CD4-positive, CD25-positive, alpha-beta regulatory T cell (primary cell): ENCODE data around the gene DDR2. TPM values are rescaled to one million over a fixed set of nuclear protein-coding genes. Genes with fewer than 3 reads are reported as not detected.
"Not testable (repeated sequence)": the region's sequence is repeated elsewhere in the genome, so short reads cannot be mapped to it uniquely, and the experiment has no call there.

Experiments
- ATAC-seq, 2 donors: fragments of 150-1000 bp; cut with Tn5 transposase; one replicate each; pipeline ENCODE4 v1.10.0; 2021; ENCODE audit warnings: low read depth in 2 of 2, moderate number of reproducible peaks in 2 of 2, moderate library complexity in 1 of 2
- DNase-seq, 3 donors: peaks; one replicate each; pipeline versions ENCODE4 v3.0.0 to v3.0.0-alpha.2; 2012 to 2022; ENCODE audit warnings: mixed read lengths in 1 of 3
- H3K27ac ChIP-seq: one replicate; pipeline ENCODE4 v1.7.0; 2013; ENCODE audit warnings: mild to moderate bottlenecking, low read length; ENCODE audit not compliant: insufficient read depth, poor library complexity, severe bottlenecking
- H3K27me3 ChIP-seq: one replicate; pipeline ENCODE4 v1.7.0; 2013; ENCODE audit warnings: low read length; ENCODE audit not compliant: control insufficient read depth, insufficient read depth
- H3K36me3 ChIP-seq: one replicate; pipeline ENCODE4 v1.7.0; 2013; ENCODE audit warnings: mild to moderate bottlenecking, low read length, moderate library complexity; ENCODE audit not compliant: control insufficient read depth, insufficient read depth
- H3K4me1 ChIP-seq: 2 replicates; pipeline ENCODE4 v1.7.0; 2013; ENCODE audit warnings: mild to moderate bottlenecking, low read length; ENCODE audit not compliant: insufficient read depth, control insufficient read depth, poor library complexity, severe bottlenecking
- H3K4me3 ChIP-seq: one replicate; pipeline ENCODE4 v1.7.0; 2013; ENCODE audit warnings: low read depth, mild to moderate bottlenecking, low read length, moderate library complexity
- H3K9me3 ChIP-seq, 2 experiments: 1 replicate in 1 of 2; 2 replicates in 1 of 2; pipeline ENCODE4 v1.7.0; 2013; ENCODE audit warnings: low read length in 2 of 2, mild to moderate bottlenecking in 1 of 2, moderate library complexity in 1 of 2; ENCODE audit not compliant: control insufficient read depth in 2 of 2
- H3K27ac Mint-ChIP-seq, 3 donors: one replicate each; pipeline ENCODE4 v1.8.0; 2020 to 2022; ENCODE audit warnings: mild to moderate bottlenecking in 3 of 3, mixed read lengths in 3 of 3, moderate library complexity in 2 of 3
- H3K27me3 Mint-ChIP-seq: one replicate; pipeline ENCODE4 v1.8.0; 2022; ENCODE audit warnings: mild to moderate bottlenecking, mixed read lengths
- H3K36me3 Mint-ChIP-seq: one replicate; pipeline ENCODE4 v1.8.0; 2020; ENCODE audit warnings: mixed read lengths
- H3K4me1 Mint-ChIP-seq, 4 donors: one replicate each; pipeline ENCODE4 v1.8.0; 2020 to 2022; ENCODE audit warnings: mixed read lengths in 4 of 4, mild to moderate bottlenecking in 1 of 4
- H3K4me3 Mint-ChIP-seq, 4 donors: one replicate each; pipeline ENCODE4 v1.8.0; 2020 to 2022; ENCODE audit warnings: mild to moderate bottlenecking in 4 of 4, mixed read lengths in 4 of 4, moderate library complexity in 3 of 4
- H3K9me3 Mint-ChIP-seq, 7 donors: one replicate each; pipeline ENCODE4 v1.8.0; 2020 to 2022; ENCODE audit warnings: mixed read lengths in 7 of 7, mild to moderate bottlenecking in 3 of 7, moderate library complexity in 2 of 7
- polyA plus RNA-seq, 4 donors: library from polyadenylated mRNA; unstranded; fragments of 300-500 nt; fragmentation: Illumina TruSeq; gene quantifications; one replicate each; pipeline ENCODE4 v1.2.3, GENCODE V29; 2021
- total RNA-seq: library from RNA; stranded (reverse); gene quantifications from one replicate; pipeline ENCODE4 v1.2.3, GENCODE V29; 2022

The DDR2 gene
- total RNA-seq, result 0.32 TPM
- polyA plus RNA-seq, result not detected

DNA sequence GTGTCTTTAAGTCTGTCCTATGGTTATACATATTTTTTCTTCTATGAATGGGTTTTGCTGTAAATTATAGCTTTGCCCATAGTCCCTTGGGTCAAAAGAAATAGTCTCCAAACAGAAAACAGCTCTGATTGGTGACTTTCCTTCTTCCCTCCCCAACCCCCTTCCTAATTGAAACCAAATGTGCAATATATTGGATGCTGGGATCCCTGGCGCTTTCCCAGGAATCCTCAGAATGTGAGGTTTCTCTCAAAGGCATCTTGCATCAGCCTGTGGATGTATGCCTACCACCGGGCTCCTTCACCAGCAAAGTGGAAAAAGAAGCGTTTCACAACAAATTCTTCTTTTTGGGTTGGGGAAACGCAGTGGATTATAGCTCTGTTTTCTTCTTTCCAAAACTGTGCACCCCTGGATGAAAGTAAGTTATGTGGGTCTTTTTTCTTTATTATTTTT, at the start of gene DDR2:
Gene DDR2, plus strand, starts transcription at position 248 of the 450 bp plus-strand sequence. CDS start 86,600 bp downstream, outside the sequence.
- Histone ChIP-seq H3K9me3 (no peaks in the 10 kb centered on the region), H3K36me3 (no peaks in the 10 kb centered on the region), H3K27me3 (peaks cover 2% of the 10 kb centered on the region), H3K27ac (no peak within 1 kb of the TSS), H3K4me3 (no peak within 1 kb of the TSS), H3K4me1 (no peaks in the 10 kb centered on the region)
- peaks cover 13% of the 10 kb centered on the region for H3K27me3 Mint-ChIP-seq
- H3K36me3 Mint-ChIP-seq, result no peaks in the 10 kb centered on the region
- H3K4me3 Mint-ChIP-seq, result no peak within 1 kb of the TSS
- ATAC-seq, result no peak
- H3K4me1 Mint-ChIP-seq, result no peaks in the 10 kb centered on the region
- no peak within 1 kb of the TSS for H3K27ac Mint-ChIP-seq
- peaks cover 0 to 2% (median 0%) of the 10 kb centered on the region in 7 donors for H3K9me3 Mint-ChIP-seq
- no peak for DNase-seq

DNA sequence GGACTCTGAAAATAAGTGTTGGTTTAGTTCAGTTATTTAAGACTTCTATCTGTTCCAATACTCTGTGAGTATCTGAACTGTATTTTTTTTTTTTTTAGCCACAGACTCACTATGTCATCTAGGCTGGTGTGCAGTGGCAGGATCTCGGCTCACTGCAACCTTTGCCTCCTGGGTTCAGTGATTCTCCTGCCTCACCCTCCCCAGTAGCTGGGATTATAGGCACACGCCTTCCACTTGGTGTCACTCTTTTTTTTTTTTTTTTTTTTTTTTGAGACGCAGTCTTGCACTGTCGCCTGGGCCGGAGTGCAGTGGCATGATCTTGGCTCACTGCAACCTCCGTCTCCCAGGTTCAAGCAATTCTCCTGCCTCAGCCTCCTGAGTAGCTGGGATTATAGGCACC, 49.4 kb upstream of the DDR2 start:
- DNase-seq, H3K4me3 Mint-ChIP-seq, H3K27ac Mint-ChIP-seq, ATAC-seq, H3K9me3 Mint-ChIP-seq, H3K9me3 ChIP-seq, H3K27me3 Mint-ChIP-seq, H3K4me1 ChIP-seq, H3K4me1 Mint-ChIP-seq, H3K27me3 ChIP-seq, H3K27ac ChIP-seq, H3K4me3 ChIP-seq: not testable (repeated sequence)
- H3K36me3 Mint-ChIP-seq, result peaks cover 20% of the 10 kb centered on the region
- H3K36me3 ChIP-seq, result peaks cover 17% of the 10 kb centered on the region

DNA sequence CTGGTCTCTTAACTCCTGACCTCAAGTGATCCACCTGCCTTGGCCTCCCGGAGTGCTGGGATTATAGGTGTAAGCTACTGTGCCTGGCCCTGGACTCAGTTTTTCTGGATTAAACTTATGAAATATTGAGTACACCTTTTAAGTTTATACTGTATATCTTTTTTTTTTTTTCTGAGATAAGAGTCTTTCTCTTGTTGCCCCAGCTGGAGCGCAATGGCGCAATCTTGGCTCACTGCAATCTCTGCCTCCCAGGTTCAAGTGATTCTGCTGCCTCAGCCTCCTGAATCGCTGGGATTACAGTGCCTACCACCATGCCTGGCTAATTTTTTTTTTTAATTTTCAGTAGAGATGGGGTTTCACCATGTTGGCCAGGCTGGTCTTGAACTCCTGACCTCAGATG, 47.2 kb upstream of the DDR2 start:
- not testable (repeated sequence) for H3K27ac ChIP-seq, H3K27me3 ChIP-seq, DNase-seq, H3K9me3 ChIP-seq, H3K27me3 Mint-ChIP-seq, H3K4me1 ChIP-seq, H3K4me3 Mint-ChIP-seq, H3K9me3 Mint-ChIP-seq, ATAC-seq, H3K4me3 ChIP-seq, H3K4me1 Mint-ChIP-seq
- peaks cover 18% of the 10 kb centered on the region for H3K36me3 ChIP-seq
- Mint-ChIP-seq H3K36me3 (peaks cover 34% of the 10 kb centered on the region), H3K27ac (peak overlapping the region in 1 of 3 donors; percentile 38)

DNA sequence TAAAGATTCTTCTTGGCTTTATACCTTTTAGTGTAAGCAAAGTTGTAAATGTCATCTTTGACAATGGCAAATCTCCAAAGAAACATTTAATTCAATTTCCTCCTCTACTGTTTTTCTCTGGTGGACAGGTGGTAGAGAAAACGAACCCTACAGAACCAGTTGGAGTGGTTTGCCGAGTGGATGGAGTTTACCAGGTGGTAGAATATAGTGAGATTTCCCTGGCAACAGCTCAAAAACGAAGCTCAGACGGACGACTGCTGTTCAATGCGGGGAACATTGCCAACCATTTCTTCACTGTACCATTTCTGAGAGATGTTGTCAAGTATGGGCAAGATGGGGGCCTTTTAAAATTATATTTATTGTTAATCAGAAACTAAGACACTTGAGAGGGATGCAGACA, 44.9 kb upstream of the DDR2 start:
- ATAC-seq (no peak), DNase-seq (no peak)
- Mint-ChIP-seq H3K4me1 (peaks cover 0 to 7% (median 0%) of the 10 kb centered on the region in 4 donors), H3K4me3 (no peak overlapping the region), H3K36me3 (peaks cover 26% of the 10 kb centered on the region), H3K27me3 (no peaks in the 10 kb centered on the region), H3K9me3 (no peaks in the 10 kb centered on the region), H3K27ac (no peak overlapping the region)
- H3K4me1 ChIP-seq, result no peaks in the 10 kb centered on the region
- peaks cover 14% of the 10 kb centered on the region for H3K36me3 ChIP-seq
- no peaks in the 10 kb centered on the region for H3K27me3 ChIP-seq
- H3K27ac ChIP-seq, result no peak overlapping the region
- no peaks in the 10 kb centered on the region for H3K9me3 ChIP-seq
- no peak overlapping the region for H3K4me3 ChIP-seq

DNA sequence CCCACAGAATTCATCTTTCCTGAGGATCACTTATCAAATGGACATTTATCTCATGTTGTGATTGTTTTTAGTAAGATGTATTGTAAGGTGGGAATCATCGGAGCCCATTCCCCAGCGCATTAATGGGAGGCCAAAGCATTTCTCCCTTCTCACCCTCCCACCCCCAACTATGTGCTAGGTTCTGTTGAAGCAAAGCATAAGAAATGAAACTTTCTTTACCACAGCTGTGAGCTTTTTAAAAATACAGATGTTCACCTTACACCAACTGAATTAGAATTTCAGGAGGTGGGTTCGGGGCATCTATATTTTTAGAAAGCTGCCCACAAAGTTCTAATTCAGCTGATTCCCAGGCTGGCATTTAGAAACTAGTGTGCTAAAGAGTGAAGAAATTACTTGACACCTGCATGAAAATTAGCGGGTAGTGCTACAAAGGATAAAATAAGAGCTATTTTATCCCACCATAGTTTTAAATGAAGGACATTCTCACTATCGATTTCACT, 44.5 kb upstream of the DDR2 start:
- Mint-ChIP-seq H3K9me3 (no peaks in the 10 kb centered on the region), H3K27ac (no peak overlapping the region), H3K27me3 (no peaks in the 10 kb centered on the region), H3K4me3 (no peak overlapping the region), H3K4me1 (peaks cover 0 to 7% (median 0%) of the 10 kb centered on the region in 4 donors), H3K36me3 (peaks cover 30% of the 10 kb centered on the region)
- peaks cover 14% of the 10 kb centered on the region for H3K36me3 ChIP-seq
- no peak for ATAC-seq
- no peak overlapping the region for H3K4me3 ChIP-seq
- H3K9me3 ChIP-seq, result no peaks in the 10 kb centered on the region
- DNase-seq, result no peak
- no peaks in the 10 kb centered on the region for H3K4me1 ChIP-seq
- no peaks in the 10 kb centered on the region for H3K27me3 ChIP-seq
- H3K27ac ChIP-seq, result no peak overlapping the region

DNA sequence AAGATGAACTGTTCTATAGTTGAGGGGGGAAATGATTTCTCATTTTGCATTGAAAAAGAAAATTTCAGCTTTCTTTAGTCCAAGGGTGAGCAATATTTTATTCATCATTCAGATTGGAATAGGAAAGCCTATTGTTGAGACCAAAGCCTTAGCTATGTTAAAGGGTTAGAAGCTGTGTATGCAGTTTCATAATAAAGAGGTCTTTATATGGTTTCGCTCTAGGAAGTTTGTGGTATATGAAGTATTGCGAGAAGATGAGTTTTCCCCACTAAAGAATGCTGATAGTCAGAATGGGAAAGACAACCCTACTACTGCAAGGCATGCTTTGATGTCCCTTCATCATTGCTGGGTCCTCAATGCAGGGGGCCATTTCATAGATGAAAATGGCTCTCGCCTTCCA, 42.2 kb upstream of the DDR2 start:
- Histone ChIP-seq H3K27ac (no peak overlapping the region), H3K4me1 (no peaks in the 10 kb centered on the region), H3K36me3 (peaks cover 12% of the 10 kb centered on the region), H3K4me3 (no peak overlapping the region), H3K9me3 (no peaks in the 10 kb centered on the region), H3K27me3 (no peaks in the 10 kb centered on the region)
- Mint-ChIP-seq H3K4me1 (peaks cover 0 to 7% (median 0%) of the 10 kb centered on the region in 4 donors), H3K36me3 (peaks cover 38% of the 10 kb centered on the region), H3K27me3 (no peaks in the 10 kb centered on the region), H3K4me3 (no peak overlapping the region), H3K9me3 (no peaks in the 10 kb centered on the region), H3K27ac (no peak overlapping the region)
- DNase-seq (no peak), ATAC-seq (no peak)

DNA sequence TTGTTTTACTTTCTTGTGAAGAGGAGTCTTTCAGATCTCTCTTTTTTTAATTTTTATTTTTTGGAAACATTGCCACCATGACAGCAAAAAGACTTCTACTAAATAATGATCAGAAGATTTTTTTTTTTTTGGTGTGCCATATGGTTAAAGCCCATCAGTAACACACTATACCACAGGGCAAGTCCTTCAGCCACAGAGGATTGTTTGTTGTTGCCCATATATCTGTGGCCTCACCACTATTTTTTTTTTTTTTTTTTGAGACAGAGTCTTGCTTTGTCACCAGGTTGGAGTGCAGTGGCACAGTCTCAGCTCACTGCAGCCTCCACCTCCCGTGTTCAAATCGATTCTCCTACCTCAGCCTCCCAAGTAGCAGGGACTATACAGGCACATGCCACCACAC, 41.6 kb upstream of the DDR2 start:
- H3K27ac ChIP-seq, result no peak overlapping the region
- no peak for ATAC-seq
- H3K4me3 ChIP-seq, result no peak overlapping the region
- DNase-seq, result no peak
- H3K36me3 Mint-ChIP-seq, result peaks cover 42% of the 10 kb centered on the region
- H3K4me1 ChIP-seq, result no peaks in the 10 kb centered on the region
- H3K4me1 Mint-ChIP-seq, result peaks cover 0 to 4% (median 0%) of the 10 kb centered on the region in 4 donors
- H3K27ac Mint-ChIP-seq, result no peak overlapping the region
- H3K9me3 Mint-ChIP-seq, result no peaks in the 10 kb centered on the region
- H3K36me3 ChIP-seq, result peaks cover 12% of the 10 kb centered on the region
- no peak overlapping the region for H3K4me3 Mint-ChIP-seq
- no peaks in the 10 kb centered on the region for H3K9me3 ChIP-seq
- H3K27me3 Mint-ChIP-seq, result no peaks in the 10 kb centered on the region
- no peaks in the 10 kb centered on the region for H3K27me3 ChIP-seq

DNA sequence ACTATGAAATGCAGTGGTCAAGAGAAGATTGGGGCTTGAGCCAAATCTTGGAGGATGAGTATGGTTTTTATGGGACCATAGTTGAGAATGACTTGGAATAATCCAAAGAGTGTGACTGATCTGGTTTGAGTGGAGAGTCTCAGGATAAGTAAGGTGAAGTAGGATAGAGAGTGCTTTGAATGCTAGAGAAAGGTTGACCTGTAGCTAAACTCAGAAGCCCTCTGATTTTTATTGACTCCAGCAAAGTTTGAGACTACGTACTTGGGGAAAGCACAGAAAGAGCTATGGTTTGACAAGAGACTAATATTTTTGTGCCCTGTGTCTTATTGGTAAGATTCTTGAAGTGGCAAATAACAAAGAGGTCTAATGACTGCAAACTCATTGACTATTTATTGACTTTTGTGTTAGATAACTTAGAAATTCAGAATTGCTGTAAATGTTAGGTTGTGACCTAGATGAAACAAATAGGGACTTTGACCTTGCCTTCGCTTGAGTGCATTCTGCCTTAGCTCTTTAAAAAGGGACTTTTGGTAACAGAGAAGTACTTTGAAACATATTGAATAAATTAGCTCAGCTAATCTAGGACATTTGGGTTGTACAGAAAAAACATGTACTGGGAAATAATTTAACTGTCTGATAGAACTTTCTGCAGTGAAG, 35.6 kb upstream of the DDR2 start:
- Mint-ChIP-seq H3K27ac (no peak overlapping the region), H3K4me1 (no peaks in the 10 kb centered on the region), H3K36me3 (peaks cover 52% of the 10 kb centered on the region), H3K4me3 (no peak overlapping the region), H3K9me3 (no peaks in the 10 kb centered on the region), H3K27me3 (no peaks in the 10 kb centered on the region)
- Histone ChIP-seq H3K27me3 (no peaks in the 10 kb centered on the region), H3K27ac (no peak overlapping the region), H3K4me1 (no peaks in the 10 kb centered on the region), H3K36me3 (peaks cover 3% of the 10 kb centered on the region), H3K9me3 (no peaks in the 10 kb centered on the region), H3K4me3 (no peak overlapping the region)
- DNase-seq, result no peak
- ATAC-seq, result no peak
